K562 (cell line): ENCODE results near the gene GPRC5A. TPM values are rescaled to one million over a fixed set of nuclear protein-coding genes. Genes with fewer than 3 reads are reported as not detected.

ENCODE experiments used
- ATAC-seq: fragments of 200-7000 bp; cut with Tn5 transposase; 3 replicates; pipeline ENCODE4 v1.9.1; 2020; ENCODE audit warnings: moderate library complexity
- BruUV-seq: library from RNA; stranded (reverse); fragments of 400-500 nt; replicated peaks from 2 replicates; lab custom pipeline; 2021; lab: Mats Ljungman, UMichigan
- CTCF ChIA-PET: fragments of 300-600 bp; formaldehyde crosslinking; extraction: SDS; loops from one replicate; lab custom pipeline; 2021; ENCODE audit warnings: low intra/inter-chr PET ratio; lab: Yijun Ruan, JAX
- POLR2A ChIA-PET: fragments of 300-600, 350-650 bp; sonication (Branson Sonifier 250); formaldehyde crosslinking; extraction: SDS; loops from one replicate; lab custom pipeline; 2021; ENCODE audit warnings: antibody characterized with exemption, inconsistent platforms; lab: Yijun Ruan, JAX
- DNase-seq, 4 experiments: peaks; one replicate each; pipeline versions ENCODE4 v3.0.0 to v3.0.0-alpha.2; 2011 to 2018; ENCODE audit warnings: low spot score in 3 of 4, mixed read lengths in 3 of 4; ENCODE audit errors: extremely low read depth in 1 of 4
- FAIRE-seq: peaks from 2 replicates; lab custom pipeline; 2011; peaks lifted over from hg19 to GRCh38; lab: Jason Lieb, UNC
- H2AFZ ChIP-seq: 2 replicates; pipeline ENCODE4 v1.6.0; 2011; ENCODE audit warnings: low read depth, low read length, control low read depth, inconsistent platforms
- H3K27ac ChIP-seq: fragments of 200-600 bp; 3 replicates; pipeline ENCODE4 v1.8.0; 2011; ENCODE audit warnings: low read depth, mild to moderate bottlenecking, control low read depth, inconsistent platforms, low read length, moderate library complexity, mixed read lengths; ENCODE audit errors: extremely low read depth
- H3K27me3 ChIP-seq, 2 experiments: fragments of 300-600 bp in 1 of 2; 2 replicates in 1 of 2; 3 replicates in 1 of 2; pipeline versions ENCODE4 v1.6.0 to v1.8.0; 2011; ENCODE audit warnings: inconsistent platforms in 2 of 2, low read length in 2 of 2, mild to moderate bottlenecking in 1 of 2, mixed read lengths in 1 of 2, moderate library complexity in 1 of 2; ENCODE audit not compliant: control insufficient read depth in 2 of 2, insufficient read depth in 2 of 2
- H3K36me3 ChIP-seq: fragments of 300-600 bp; 3 replicates; pipeline ENCODE4 v1.8.0; 2011; ENCODE audit warnings: mild to moderate bottlenecking, low read length, inconsistent platforms; ENCODE audit not compliant: control insufficient read depth, insufficient read depth
- H3K4me1 ChIP-seq, 2 experiments: fragments of 200-600 bp in 1 of 2; replicated peaks in 1 of 2; 2 replicates in 1 of 2; 3 replicates in 1 of 2; pipeline versions ENCODE4 v1.5.1 to v1.8.0; 2011; ENCODE audit warnings: inconsistent platforms in 2 of 2, low read length in 2 of 2, mild to moderate bottlenecking in 1 of 2, mixed read lengths in 1 of 2, moderate library complexity in 1 of 2; ENCODE audit not compliant: control insufficient read depth in 2 of 2, insufficient read depth in 2 of 2
- H3K4me2 ChIP-seq: 2 replicates; pipeline ENCODE4 v1.6.1; 2011; ENCODE audit warnings: low read length, control low read depth, inconsistent platforms, mixed read lengths; ENCODE audit not compliant: insufficient read depth
- H3K4me3 ChIP-seq: fragments of 200-600 bp; sonication (generic), shearing (Covaris generic); 2 replicates; pipeline ENCODE4 v1.5.1; 2016; ENCODE audit warnings: control low read depth, inconsistent platforms
- H3K79me2 ChIP-seq: fragments of 200-600 bp; 3 replicates; pipeline ENCODE4 v1.8.0; 2011; ENCODE audit warnings: low read length, inconsistent platforms; ENCODE audit not compliant: control insufficient read depth, insufficient read depth
- H3K9ac ChIP-seq, 2 experiments: 2 replicates each; pipeline versions ENCODE4 v1.6.0 to v1.6.1; 2011; ENCODE audit warnings: low read depth in 2 of 2, low read length in 2 of 2, control low read depth in 1 of 2, inconsistent platforms in 1 of 2, mild to moderate bottlenecking in 1 of 2, mixed read lengths in 1 of 2; ENCODE audit not compliant: insufficient read depth in 1 of 2
- H3K9me1 ChIP-seq: one replicate; pipeline ENCODE4 v1.6.0; 2011; ENCODE audit warnings: inconsistent platforms, mild to moderate bottlenecking, low read length, moderate library complexity; ENCODE audit not compliant: control insufficient read depth, insufficient read depth
- H3K9me3 ChIP-seq: replicated peaks from 2 replicates; pipeline ENCODE4 v1.5.1; 2011; ENCODE audit warnings: low read depth, low read length, inconsistent platforms; ENCODE audit not compliant: control insufficient read depth, insufficient read depth
- H4K20me1 ChIP-seq: replicated peaks from 2 replicates; pipeline ENCODE4 v1.6.1; 2011; ENCODE audit warnings: low read length, inconsistent platforms, mixed read lengths; ENCODE audit not compliant: control insufficient read depth, insufficient read depth
- CEBPG ChIP-seq, 3 experiments: fragments of 200-800 bp in 1 of 3; sonication (Bioruptor generic) in 1 of 3; sonication (generic) in 1 of 3; formaldehyde crosslinking in 1 of 3; IDR thresholded peaks in 2 of 3; conservative IDR thresholded peaks in 1 of 3; 2 replicates each; pipeline versions ENCODE4 v1.6.1 to v1.8.0; 2016 to 2022; ENCODE audit warnings: missing compliant biosample characterization in 2 of 3, missing genetic modification characterization in 2 of 3, mild to moderate bottlenecking in 1 of 3, missing genetic modification reagents in 1 of 3
- CXXC5 ChIP-seq: fragments of 250-450 bp; sonication (Bioruptor Pico); IDR thresholded peaks from 2 replicates; pipeline ENCODE4 v1.8.0; 2022; ENCODE audit warnings: inconsistent platforms, mild to moderate bottlenecking, moderate library complexity
- ELF1 ChIP-seq: fragments of 200-800 bp; sonication (Bioruptor generic); IDR thresholded peaks from 2 replicates; pipeline ENCODE4 v1.6.1; 2016; ENCODE audit warnings: missing genetic modification characterization, missing compliant biosample characterization
- RBM22 ChIP-seq: fragments of 200-400 bp; formaldehyde crosslinking; IDR thresholded peaks from 2 replicates; pipeline ENCODE4 v1.6.1; 2018; ENCODE audit warnings: low read length, low read depth; ENCODE audit not compliant: poor library complexity, severe bottlenecking
- ZNF121 ChIP-seq: sonication (generic); formaldehyde crosslinking; conservative IDR thresholded peaks from 2 replicates; pipeline ENCODE4 v1.8.0; 2022; ENCODE audit warnings: missing genetic modification reagents
- ZNF512 ChIP-seq: IDR thresholded peaks from 2 replicates; pipeline ENCODE4 v1.6.1; 2016; ENCODE audit warnings: missing genetic modification characterization, missing compliant biosample characterization
- WGBS: fragments of 100-300 bp; shearing (Covaris generic); methylation state at CpG from one replicate; pipeline ENCODE4 v1.1.6; 2016; ENCODE audit warnings: low coverage, mixed read lengths; ENCODE audit not compliant: insufficient coverage; ENCODE audit errors: missing lambda C conversion rate; 5-methylcytosine and 5-hydroxymethylcytosine counted together
- in situ Hi-C: fragments of 300-500 bp; cut with MboI; formaldehyde crosslinking; loops from 4 replicates; pipeline ENCODE4 v1.15.0; 2018; ENCODE audit warnings: inconsistent platforms, mixed read lengths
- intact Hi-C: fragments of 100-400 bp; cut with micrococcal nuclease; formaldehyde crosslinking; loops from 2 replicates; pipeline ENCODE4 v1.14.2; 2022
- polyA plus RNA-seq, 8 experiments: library from polyadenylated mRNA; depleted of rRNA in 4 of 8; stranded (reverse) in 5 of 8; unstranded in 3 of 8; fragments of >200 nt; fragmentation: Nextera tagmentation in 2 of 8; fragmentation: Illumina TruSeq in 1 of 8; extraction: Ambion mirVana in 2 of 8; extraction: Trizol in 1 of 8; gene quantifications; 2 replicates each; pipeline versions ENCODE4 v1.2.1 to v1.2.3, GENCODE V29; 2011 to 2014; ENCODE audit warnings: inconsistent platforms in 1 of 8, missing spikeins in 1 of 8
- total RNA-seq, 7 experiments: library from RNA; depleted of rRNA in 6 of 7; stranded (reverse); fragments of >200 nt in 6 of 7; fragmentation: Illumina TruSeq in 2 of 7; extraction: Trizol in 2 of 7; gene quantifications; 2 replicates each; pipeline versions ENCODE4 v1.2.1 to v1.2.3, GENCODE V29; 2011 to 2021; ENCODE audit warnings: low replicate concordance in 1 of 7

The GPRC5A gene
- total and polyA plus RNA-seq, 9 of the 15 experiments (the other 6 are each of a cell fraction or from before 2014, with no cell fraction given), result 0.01 to 0.64 (median 0.08) TPM; not detected in 6

GRCh38 chr12:12898136-12898717 is 6.9 kb downstream of the GPRC5A start:
- Histone ChIP-seq H2AFZ (no peak overlapping the region), H3K9me1 (no peaks in the 10 kb centered on the region), H3K4me3 (no peak overlapping the region), H3K36me3 (no peaks in the 10 kb centered on the region), H4K20me1 (0 out of 2 replicates have a peak, but pooled peaks cover 4% of the 10 kb centered on the region), H3K4me1 (no peaks in the 10 kb centered on the region), H3K9ac (no peak overlapping the region), H3K27me3 (peaks cover 17 to 29% of the 10 kb centered on the region in 2 experiments; a peak in 4 of 5 replicates), H3K9me3 (no peaks in the 10 kb centered on the region), H3K4me2 (no peak overlapping the region), H3K27ac (no peak overlapping the region), H3K79me2 (no peaks in the 10 kb centered on the region)
- FAIRE-seq (no peak), ATAC-seq (no peak), DNase-seq (no peak)
- POLR2A ChIA-PET, result no interaction called here
- in situ Hi-C loops (no loop called here), intact Hi-C loops (no loop called here)
- CTCF ChIA-PET, result no interaction called here
- BruUV-seq, result no TSS peak
- 9% methylated on average over 9 of the region's 9 CpGs for WGBS
- TF ChIP-seq RBM22, result no peak
- no peak for TF ChIP-seq ELF1
- TF ChIP-seq CXXC5 (CRISPR knock-in tag), result no peak
- TF ChIP-seq ZNF121 (CRISPR knock-in tag), result peak; percentile 29; the same call in 1 of the 2 replicates
- TF ChIP-seq CEBPG (CRISPR knock-in tag; IDR thresholded peaks at IDR 0.05), result no peak
- 0 out of 4 replicates have a peak, but pooled peaks of 1 of the 2 experiments have one; percentile 21 for TF ChIP-seq CEBPG (tag; conservative IDR thresholded peaks at IDR 0.05 in 1 of 2, IDR thresholded peaks at IDR 0.05 in 1 of 2)
- TF ChIP-seq ZNF512 (tag), result no peak
